ENCODE measurements around the gene BTG2.
"Not testable (repeated sequence)": the region's sequence is repeated elsewhere in the genome, so short reads cannot be mapped to it uniquely, and the experiment has no call there.

BTG2 gene

DNA sequence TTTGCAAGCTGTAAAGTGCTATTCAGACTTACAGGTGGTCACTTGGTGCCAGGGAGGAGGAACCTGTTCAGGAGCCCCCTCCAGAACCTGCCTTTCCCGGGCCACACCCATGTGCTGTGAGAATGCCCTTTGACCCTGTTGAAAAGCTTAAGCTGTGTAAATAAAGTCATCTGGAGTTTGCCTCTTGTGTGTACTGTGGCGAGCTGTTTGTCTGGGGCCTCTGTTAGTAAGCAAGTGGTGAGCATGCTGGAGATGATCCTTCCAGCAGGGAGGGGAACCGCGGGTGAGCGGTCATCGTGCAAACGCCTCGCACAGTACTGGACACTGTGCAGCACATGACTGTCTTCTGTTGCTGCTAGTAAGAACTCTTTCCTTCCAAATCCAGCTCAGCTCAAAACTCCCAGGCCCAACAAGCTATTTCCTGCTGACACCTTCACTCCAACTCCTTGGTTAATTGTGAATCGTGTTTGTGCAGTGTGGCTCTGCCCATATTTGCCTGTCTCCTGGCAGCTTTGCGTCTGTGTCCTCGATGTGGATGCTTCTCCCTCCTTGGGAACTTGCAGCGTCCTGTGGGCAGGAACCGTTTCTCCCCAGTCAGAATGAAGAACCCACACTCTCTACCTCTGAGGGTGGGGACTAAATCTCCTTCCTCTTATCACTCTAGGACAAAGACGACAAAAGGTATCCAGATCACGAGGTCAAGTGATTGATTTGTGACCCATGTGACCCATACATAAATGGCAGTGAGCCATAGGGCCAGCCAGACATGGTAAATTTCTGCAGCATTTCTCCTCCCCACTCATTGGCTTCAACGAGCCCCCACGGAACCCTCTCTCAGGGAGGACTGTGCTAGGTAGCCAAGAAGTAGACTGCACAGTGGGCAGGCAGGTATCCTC, 13.9 kb upstream of the BTG2 start:
- no peak for DNase-seq (ENCODE audit: low read depth in 2 of 2)

GRCh38 chr1:203295796-203296195, 9.5 kb upstream of the BTG2 start:
- DNase-seq (ENCODE audit: low read depth in 2 of 2): no peak

GRCh38 chr1:203296460-203297073, 8.8 kb upstream of the BTG2 start:
- no peak for DNase-seq (ENCODE audit: low read depth in 2 of 2)

GRCh38 chr1:203299169-203299568, 6.2 kb upstream of the BTG2 start:
- no peak for DNase-seq (ENCODE audit: low read depth in 2 of 2)

DNA sequence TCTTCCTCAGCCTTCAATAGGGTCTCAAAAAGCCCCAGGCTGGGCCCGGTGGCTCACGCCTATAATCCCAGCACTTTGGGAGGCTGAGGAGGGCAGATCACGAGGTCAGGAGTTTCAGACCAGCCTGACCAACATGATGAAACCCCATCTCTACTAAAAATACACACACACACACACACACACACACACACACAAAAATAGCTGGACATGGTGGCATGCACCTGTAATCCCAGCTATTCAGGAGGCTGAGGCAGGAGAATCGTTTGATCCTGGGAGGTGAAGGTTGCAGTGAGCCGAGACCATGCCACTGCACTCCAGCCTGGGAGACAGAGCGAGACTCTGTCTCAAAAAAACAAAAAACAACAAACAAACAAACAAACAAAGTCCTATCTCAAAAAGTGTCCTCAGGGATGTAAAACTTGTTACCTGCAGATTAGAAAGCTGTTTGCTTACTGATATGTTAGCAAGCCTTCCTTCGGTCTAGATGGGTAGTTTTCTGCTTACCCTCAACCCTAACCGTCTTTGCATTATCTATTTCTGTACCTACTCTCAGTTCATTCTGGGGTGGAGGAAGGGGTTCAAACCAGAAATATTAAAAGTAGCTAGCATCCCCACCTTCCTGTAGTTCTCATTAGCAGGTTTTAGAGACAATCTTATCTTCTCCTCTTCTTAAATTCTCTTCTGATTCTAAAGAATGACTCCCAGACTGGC, 5.4 kb upstream of the BTG2 start:
- not testable (repeated sequence) for DNase-seq (ENCODE audit: low read depth in 2 of 2)

- no peak for DNase-seq (ENCODE audit: low read depth in 2 of 2)
These were observed 4.6 kb upstream of the BTG2 start for GRCh38 chr1:203300441-203301330.

- no peak for DNase-seq (ENCODE audit: low read depth in 2 of 2)
These were observed 4.0 kb upstream of the BTG2 start for GRCh38 chr1:203301331-203301668.

GRCh38 chr1:203302456-203302855, 2.9 kb upstream of the BTG2 start:
- DNase-seq (ENCODE audit: low read depth in 2 of 2): no peak

DNA sequence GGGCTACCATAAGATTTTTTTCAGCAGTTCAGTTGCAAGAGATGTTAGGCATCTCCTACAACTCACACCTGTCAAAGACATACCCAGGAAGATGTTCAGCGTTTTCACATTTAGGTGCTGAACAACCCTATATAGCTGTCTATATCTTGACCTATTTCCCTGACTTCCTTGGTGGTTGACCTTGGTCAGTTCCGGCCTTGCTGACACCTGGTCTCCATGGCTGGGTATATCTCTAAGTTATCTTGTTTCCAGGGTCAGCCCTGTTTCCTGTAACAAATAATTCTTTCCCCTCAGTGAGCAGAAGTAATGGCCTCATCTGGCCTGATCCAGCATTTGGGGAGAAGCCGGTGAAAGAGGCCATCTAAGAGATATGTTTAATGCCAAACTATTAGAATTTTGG, 2.4 kb upstream of the BTG2 start:
- no peak for DNase-seq (ENCODE audit: low read depth in 2 of 2)

DNA sequence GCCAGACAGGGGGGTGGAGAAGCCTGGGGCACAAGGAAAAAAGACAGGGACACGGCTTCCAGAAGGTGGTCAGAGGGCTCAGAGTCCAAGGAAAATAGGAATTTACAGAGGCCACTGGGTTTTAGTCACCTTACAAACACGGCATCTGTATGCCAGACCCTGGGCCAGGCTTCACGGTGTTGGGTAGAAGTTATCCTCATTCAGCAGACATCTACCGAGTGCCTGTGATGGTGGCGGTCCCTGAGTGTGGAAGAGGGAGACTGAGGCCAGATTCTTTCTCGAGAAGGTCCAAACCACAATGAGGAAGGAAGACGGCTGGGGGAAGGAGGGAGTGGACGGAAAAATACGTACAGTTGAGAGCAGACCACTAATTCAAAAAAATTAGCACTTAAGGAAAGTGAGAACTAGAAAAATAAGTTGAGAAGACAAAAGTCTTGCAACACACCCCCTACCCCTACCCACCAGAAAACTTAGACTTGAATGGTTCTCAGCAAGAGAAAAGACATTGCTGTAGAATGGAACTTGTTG, 864 bp upstream of the BTG2 start:
- no peak for DNase-seq (ENCODE audit: low read depth in 2 of 2)

- DNase-seq (ENCODE audit: low read depth in 2 of 2): no peak
These were observed 430 bp downstream of the BTG2 start for GRCh38 chr1:203305809-203306088.

GRCh38 chr1:203306089-203306964, 1.0 kb downstream of the BTG2 start:
- no peak for DNase-seq (ENCODE audit: low read depth in 2 of 2)

DNA sequence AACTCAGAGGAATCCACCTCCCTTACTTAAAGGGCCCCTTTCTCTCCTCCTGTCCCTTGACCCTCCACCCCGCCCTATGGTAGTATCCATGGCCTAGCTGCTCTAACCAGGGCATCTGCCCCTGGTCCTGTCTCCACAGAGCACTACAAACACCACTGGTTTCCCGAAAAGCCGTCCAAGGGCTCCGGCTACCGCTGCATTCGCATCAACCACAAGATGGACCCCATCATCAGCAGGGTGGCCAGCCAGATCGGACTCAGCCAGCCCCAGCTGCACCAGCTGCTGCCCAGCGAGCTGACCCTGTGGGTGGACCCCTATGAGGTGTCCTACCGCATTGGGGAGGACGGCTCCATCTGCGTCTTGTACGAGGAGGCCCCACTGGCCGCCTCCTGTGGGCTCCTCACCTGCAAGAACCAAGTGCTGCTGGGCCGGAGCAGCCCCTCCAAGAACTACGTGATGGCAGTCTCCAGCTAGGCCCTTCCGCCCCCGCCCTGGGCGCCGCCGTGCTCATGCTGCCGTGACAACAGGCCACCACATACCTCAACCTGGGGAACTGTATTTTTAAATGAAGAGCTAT, 1.7 kb downstream of the BTG2 start:
- DNase-seq (ENCODE audit: low read depth in 2 of 2): no peak

GRCh38 chr1:203307641-203308126, 2.4 kb downstream of the BTG2 start:
- DNase-seq (ENCODE audit: low read depth in 2 of 2): no peak

DNA sequence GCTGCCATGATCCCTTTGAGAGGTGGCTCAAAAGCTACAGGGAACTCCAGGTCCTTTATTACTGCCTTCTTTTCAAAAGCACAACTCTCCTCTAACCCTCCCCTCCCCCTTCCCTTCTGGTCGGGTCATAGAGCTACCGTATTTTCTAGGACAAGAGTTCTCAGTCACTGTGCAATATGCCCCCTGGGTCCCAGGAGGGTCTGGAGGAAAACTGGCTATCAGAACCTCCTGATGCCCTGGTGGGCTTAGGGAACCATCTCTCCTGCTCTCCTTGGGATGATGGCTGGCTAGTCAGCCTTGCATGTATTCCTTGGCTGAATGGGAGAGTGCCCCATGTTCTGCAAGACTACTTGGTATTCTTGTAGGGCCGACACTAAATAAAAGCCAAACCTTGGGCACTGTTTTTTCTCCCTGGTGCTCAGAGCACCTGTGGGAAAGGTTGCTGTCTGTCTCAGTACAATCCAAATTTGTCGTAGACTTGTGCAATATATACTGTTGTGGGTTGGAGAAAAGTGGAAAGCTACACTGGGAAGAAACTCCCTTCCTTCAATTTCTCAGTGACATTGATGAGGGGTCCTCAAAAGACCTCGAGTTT, 3.1 kb downstream of the BTG2 start:
- no peak for DNase-seq (ENCODE audit: low read depth in 2 of 2)

GRCh38 chr1:203308923-203309331, 3.6 kb downstream of the BTG2 start:
- DNase-seq (ENCODE audit: low read depth in 2 of 2): no peak

- DNase-seq (ENCODE audit: low read depth in 2 of 2): no peak
These were observed 6.3 kb downstream of the BTG2 start for GRCh38 chr1:203311368-203312301.

DNA sequence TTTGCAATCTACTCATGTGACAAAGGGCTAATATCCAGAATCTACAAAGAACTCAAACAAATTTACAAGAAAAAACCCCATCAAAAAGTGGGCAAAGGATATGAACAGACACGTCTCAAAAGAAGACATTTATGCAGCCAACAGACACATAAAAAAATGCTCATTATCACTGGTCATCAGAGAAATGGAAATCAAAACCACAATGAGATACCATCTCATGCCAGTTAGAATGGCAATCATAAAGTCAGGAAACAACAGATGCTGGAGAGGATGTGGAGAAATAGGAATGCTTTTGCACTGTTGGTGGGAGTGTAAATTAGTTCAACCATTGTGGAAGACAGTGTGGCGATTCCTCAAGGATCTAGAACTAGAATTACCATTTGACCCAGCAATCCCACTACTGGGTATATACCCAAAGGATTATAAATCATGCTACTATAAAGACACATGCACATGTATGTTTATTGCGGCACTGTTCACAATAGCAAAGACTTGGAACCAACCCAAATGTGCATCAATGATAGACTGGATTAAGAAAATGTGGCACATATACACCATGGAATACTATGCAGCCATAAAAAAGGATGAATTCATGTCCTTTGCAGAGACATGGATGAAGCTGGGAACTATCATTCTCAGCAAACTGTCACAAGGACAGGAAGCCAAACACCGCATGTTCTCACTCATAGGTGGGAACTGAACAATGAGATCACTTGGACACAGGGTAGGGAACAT, 8.9 kb downstream of the BTG2 start:
- DNase-seq (ENCODE audit: low read depth in 2 of 2): not testable (repeated sequence)

All from stimulated activated CD4-positive, alpha-beta T cell treated with anti-CD3 and anti-CD28 coated beads, Interleukin-4, amount 100 ng/mL, for 48 hours (primary cell).